HepG2 (cell line): Measurements from ENCODE around the gene ITM2A. TPM values are rescaled to one million over a fixed set of nuclear protein-coding genes. Genes with fewer than 3 reads are reported as not detected.
A peak's percentile ranks its signal among the peaks of the same experiment; 100 is the strongest.

Experiments
- ATAC-seq: fragments of 200-7000 bp; cut with Tn5 transposase; 3 replicates; pipeline ENCODE4 v1.9.1; 2020; ENCODE audit warnings: mild to moderate bottlenecking, moderate library complexity
- BruUV-seq: library from RNA; stranded (reverse); fragments of 400-500 nt; replicated peaks from 2 replicates; lab custom pipeline; 2021; lab: Mats Ljungman, UMichigan
- CTCF ChIA-PET: fragments of 300-600 bp; formaldehyde crosslinking; extraction: SDS; loops from one replicate; lab custom pipeline; 2021; ENCODE audit warnings: low total read pairs, inconsistent platforms, low intra/inter-chr PET ratio; lab: Yijun Ruan, JAX
- POLR2A ChIA-PET: fragments of 350-600 bp; sonication (Branson Sonifier 250); formaldehyde crosslinking; loops from one replicate; lab custom pipeline; 2020; ENCODE audit warnings: antibody characterized with exemption, inconsistent platforms; lab: Yijun Ruan, JAX
- DNase-seq: peaks from one replicate; pipeline ENCODE4 v3.0.0-alpha.2; 2015; ENCODE audit warnings: low spot score
- FAIRE-seq: peaks from 3 replicates; lab custom pipeline; 2011; peaks lifted over from hg19 to GRCh38; lab: Jason Lieb, UNC
- H2AFZ ChIP-seq: one replicate; pipeline ENCODE4 v1.6.1; 2011; ENCODE audit warnings: low read length, inconsistent platforms
- H3K27ac ChIP-seq: fragments of 300-600 bp; 3 replicates; pipeline ENCODE4 v1.8.0; 2011; ENCODE audit warnings: mixed run types, mild to moderate bottlenecking, mixed read lengths, low read length, inconsistent platforms; ENCODE audit not compliant: insufficient read depth; ENCODE audit errors: extremely low read length
- H3K27me3 ChIP-seq, 2 experiments: fragments of 200-600 bp in 1 of 2; 2 replicates in 1 of 2; 3 replicates in 1 of 2; pipeline versions ENCODE4 v1.6.0 to v1.8.0; 2011; ENCODE audit warnings: low read length in 2 of 2, mild to moderate bottlenecking in 2 of 2, moderate library complexity in 2 of 2, inconsistent platforms in 1 of 2; ENCODE audit not compliant: insufficient read depth in 2 of 2, control insufficient read depth in 1 of 2
- H3K36me3 ChIP-seq, 2 experiments: fragments of 200-600 bp in 1 of 2; replicated peaks in 1 of 2; 2 replicates in 1 of 2; 3 replicates in 1 of 2; pipeline versions ENCODE4 v1.5.1 to v1.8.0; 2011; ENCODE audit warnings: low read length in 2 of 2, inconsistent platforms in 1 of 2; ENCODE audit not compliant: insufficient read depth in 2 of 2, control insufficient read depth in 1 of 2
- H3K4me1 ChIP-seq: 2 replicates; pipeline ENCODE4 v1.5.1; 2012; ENCODE audit warnings: low read length, inconsistent platforms; ENCODE audit not compliant: insufficient read depth
- H3K4me2 ChIP-seq: 2 replicates; pipeline ENCODE4 v1.6.0; 2011; ENCODE audit warnings: low read depth, low read length, inconsistent platforms
- H3K4me3 ChIP-seq, 3 experiments: fragments of 200-600 bp in 1 of 3; sonication (generic), shearing (Covaris generic) in 1 of 3; replicated peaks in 1 of 3; 2 replicates each; pipeline ENCODE4 v1.5.1; 2011 to 2016; ENCODE audit warnings: low read length in 3 of 3, inconsistent platforms in 2 of 3, low read depth in 2 of 3, mild to moderate bottlenecking in 2 of 3, control low read depth in 1 of 3, mixed read lengths in 1 of 3; ENCODE audit not compliant: insufficient read depth in 1 of 3
- H3K79me2 ChIP-seq: one replicate; pipeline ENCODE4 v1.6.1; 2011; ENCODE audit warnings: low read length, inconsistent platforms; ENCODE audit not compliant: insufficient read depth
- H3K9ac ChIP-seq: 2 replicates; pipeline ENCODE4 v1.6.0; 2011; ENCODE audit warnings: mild to moderate bottlenecking, low read depth, low read length, inconsistent platforms; ENCODE audit not compliant: insufficient read depth
- H3K9me3 ChIP-seq: 2 replicates; pipeline ENCODE4 v1.5.1; 2012; ENCODE audit warnings: mild to moderate bottlenecking, low read length
- H4K20me1 ChIP-seq: 2 replicates; pipeline ENCODE4 v1.6.0; 2011; ENCODE audit warnings: inconsistent platforms, mild to moderate bottlenecking, low read length, moderate library complexity; ENCODE audit not compliant: insufficient read depth
- HNF4A ChIP-seq: sonication (generic); formaldehyde crosslinking; IDR thresholded peaks from 2 replicates; pipeline ENCODE4 v1.4.0; 2020; ENCODE audit warnings: missing genetic modification reagents
- MNT ChIP-seq: fragments of 450-650 bp; IDR thresholded peaks from 2 replicates; pipeline ENCODE4 v1.6.1; 2016
- NFYC ChIP-seq: IDR thresholded peaks from 2 replicates; pipeline ENCODE4 v1.6.1; 2016; ENCODE audit warnings: missing genetic modification reagents, missing compliant biosample characterization
- PAX8 ChIP-seq: sonication (generic); formaldehyde crosslinking; IDR thresholded peaks from 2 replicates; pipeline ENCODE4 v1.8.0; 2022; ENCODE audit warnings: mild to moderate bottlenecking, missing genetic modification reagents, borderline replicate concordance
- SOX13 ChIP-seq, 3 experiments: fragments of 450-650 bp in 1 of 3; sonication (generic) in 1 of 3; formaldehyde crosslinking in 1 of 3; IDR thresholded peaks in 2 of 3; conservative IDR thresholded peaks in 1 of 3; 2 replicates each; pipeline versions ENCODE4 v1.5.0 to v1.6.1; 2016 to 2020; ENCODE audit warnings: antibody characterized with exemption in 1 of 3, mild to moderate bottlenecking in 1 of 3, missing compliant biosample characterization in 1 of 3, missing genetic modification reagents in 1 of 3, moderate library complexity in 1 of 3
- TFAP4 ChIP-seq: sonication (generic); IDR thresholded peaks from 2 replicates; pipeline ENCODE4 v1.6.1; 2016; ENCODE audit warnings: low read depth, borderline replicate concordance
- TSC22D2 ChIP-seq: sonication (generic); formaldehyde crosslinking; IDR thresholded peaks from 2 replicates; pipeline ENCODE4 v1.5.1; 2020; ENCODE audit warnings: missing genetic modification reagents, mild to moderate bottlenecking, borderline replicate concordance
- ZNF264 ChIP-seq: sonication (generic); formaldehyde crosslinking; IDR thresholded peaks from 2 replicates; pipeline ENCODE4 v1.4.0; 2020; ENCODE audit warnings: missing genetic modification reagents
- ZNF382 ChIP-seq: sonication (generic); formaldehyde crosslinking; IDR thresholded peaks from 2 replicates; pipeline ENCODE4 v1.5.0; 2020; ENCODE audit warnings: missing genetic modification reagents, mild to moderate bottlenecking, borderline replicate concordance
- ZNF580 ChIP-seq: IDR thresholded peaks from 2 replicates; pipeline ENCODE4 v1.6.1; 2016; ENCODE audit warnings: low read depth, borderline replicate concordance
- ZNF792 ChIP-seq: IDR thresholded peaks from 2 replicates; pipeline ENCODE4 v1.6.1; 2016
- WGBS: methylation state at CpG from one replicate; pipeline ENCODE4 v1.1.6; 2017; ENCODE audit warnings: low lambda C conversion rate; 5-methylcytosine and 5-hydroxymethylcytosine counted together
- in situ Hi-C: cut with HindIII; loops from 2 replicates; pipeline ENCODE4 v1.10.0; 2017; ENCODE audit warnings: low pct_unique_long_range_greater_than_20kb; ENCODE audit not compliant: extremely low pct_ligation_motif_present
- intact Hi-C: fragments of 100-400 bp; cut with micrococcal nuclease; formaldehyde crosslinking; loops from one replicate; pipeline ENCODE4 v1.10.0; 2022; ENCODE audit not compliant: unreplicated experiment
- polyA plus RNA-seq, 8 experiments: library from polyadenylated mRNA; depleted of rRNA in 3 of 8; stranded (reverse) in 7 of 8; unstranded in 1 of 8; fragments of >200 nt; fragmentation: Illumina TruSeq in 4 of 8; extraction: Trizol in 4 of 8; gene quantifications; 2 replicates each; pipeline versions ENCODE4 v1.2.1 to v1.2.3, GENCODE V29; 2011 to 2016; ENCODE audit warnings: low read depth in 4 of 8, missing spikeins in 1 of 8, mixed read lengths in 1 of 8; ENCODE audit not compliant: insufficient read depth in 1 of 8
- total RNA-seq, 5 experiments: library from RNA; depleted of rRNA; stranded (reverse); fragments of >200 nt; fragmentation: Illumina TruSeq; extraction: Trizol; gene quantifications; 2 replicates each; pipeline ENCODE4 v1.2.3, GENCODE V29; 2016; ENCODE audit warnings: low read depth in 1 of 5

Gene ITM2A
- total and polyA plus RNA-seq, 2 of the 13 experiments (the other 11 are each of a cell fraction or from before 2014, with no cell fraction given) = not detected

GRCh38 chrX:79364306-79364705 is 2.8 kb downstream of the ITM2A start:
- H3K27ac ChIP-seq = no peak overlapping the region
- ATAC-seq (no peak), FAIRE-seq (no peak), DNase-seq (peak; percentile 0)
- 1% methylated on average over 5 of the region's 5 CpGs for WGBS
- H3K79me2 ChIP-seq = no peaks in the 10 kb centered on the region
- H3K36me3 ChIP-seq = no peaks in the 10 kb centered on the region
- ChIA-PET POLR2A (no interaction called here), CTCF (no interaction called here)
- H3K9ac ChIP-seq = no peak overlapping the region
- BruUV-seq = no TSS peak
- H3K9me3 ChIP-seq = no peaks in the 10 kb centered on the region
- no peak overlapping the region for H3K4me3 ChIP-seq
- H3K4me2 ChIP-seq = no peak overlapping the region
- TF ChIP-seq ZNF580 (CRISPR knock-in tag) = no peak
- no peak for TF ChIP-seq SOX13 (IDR thresholded peaks at IDR 0.05)
- TF ChIP-seq SOX13 (CRISPR knock-in tag; conservative IDR thresholded peaks at IDR 0.05 in 1 of 2, IDR thresholded peaks at IDR 0.05 in 1 of 2) = peak in 1 of 2 experiments; percentile 38; a peak in 1 of 4 replicates
- no peaks in the 10 kb centered on the region for H4K20me1 ChIP-seq
- H3K4me1 ChIP-seq = no peaks in the 10 kb centered on the region
- in situ Hi-C loops (no loop called here), intact Hi-C loops (no loop called here)
- no peaks in the 10 kb centered on the region for H3K27me3 ChIP-seq
- H2AFZ ChIP-seq = no peak overlapping the region

GRCh38 chrX:79361192-79361870 is 5.8 kb downstream of the ITM2A start:
- no peak for TF ChIP-seq ZNF264 (CRISPR knock-in tag)
- no peak for TF ChIP-seq MNT
- TF ChIP-seq ZNF382 = no peak
- no peak for TF ChIP-seq HNF4A
- no peak for TF ChIP-seq ZNF792 (CRISPR knock-in tag)
- no peak for TF ChIP-seq TFAP4
- TF ChIP-seq NFYC (CRISPR knock-in tag) = no peak
- TF ChIP-seq TSC22D2 (CRISPR knock-in tag) = no peak
- TF ChIP-seq PAX8 (CRISPR knock-in tag) = no peak
- intact Hi-C loops = no loop called here
- CTCF ChIA-PET = no interaction called here
- no peaks in the 10 kb centered on the region for H4K20me1 ChIP-seq
- H3K9ac ChIP-seq = no peak overlapping the region
- DNase-seq = no peak
- POLR2A ChIA-PET = no interaction called here
- in situ Hi-C loops = no loop called here
- no peak overlapping the region for H2AFZ ChIP-seq
- no peaks in the 10 kb centered on the region for H3K4me1 ChIP-seq
- 31% methylated on average over 6 of the region's 6 CpGs for WGBS
- no peak overlapping the region for H3K27ac ChIP-seq
- no peak overlapping the region for H3K4me2 ChIP-seq
- BruUV-seq = no TSS peak
- H3K79me2 ChIP-seq = no peaks in the 10 kb centered on the region
- no peaks in the 10 kb centered on the region for H3K36me3 ChIP-seq
- no peak for ATAC-seq
- no peaks in the 10 kb centered on the region for H3K9me3 ChIP-seq
- H3K4me3 ChIP-seq = no peak overlapping the region
- FAIRE-seq = no peak
- H3K27me3 ChIP-seq = no peaks in the 10 kb centered on the region
